Lung (tissue), 12 donors: ENCODE data around the gene BCL2L11. TPM values are rescaled to one million over a fixed set of nuclear protein-coding genes. Genes with fewer than 3 reads are reported as not detected.

Experiments
- ATAC-seq: fragments of 200-7000 bp; cut with Tn5 transposase; one replicate; pipeline ENCODE4 v1.9.1; 2020; ENCODE audit warnings: moderate number of reproducible peaks; ENCODE audit not compliant: insufficient read depth, low FRiP score
- DNase-seq, 3 donors: peaks; one replicate each; pipeline ENCODE4 v3.0.0-alpha.2; 2013 to 2017
- H3K27ac ChIP-seq, 2 donors: one replicate each; pipeline ENCODE4 v1.5.1; 2013; ENCODE audit warnings: mild to moderate bottlenecking in 2 of 2, moderate library complexity in 2 of 2, control low read depth in 1 of 2, inconsistent platforms in 1 of 2, low read depth in 1 of 2, low read length in 1 of 2
- H3K27me3 ChIP-seq, 3 donors: one replicate each; pipeline ENCODE4 v1.5.1; 2013; ENCODE audit warnings: low read length in 2 of 3; ENCODE audit not compliant: control insufficient read depth in 3 of 3, insufficient read depth in 3 of 3
- H3K36me3 ChIP-seq, 4 donors: one replicate each; pipeline ENCODE4 v1.5.1; 2013; ENCODE audit warnings: low read length in 4 of 4, mild to moderate bottlenecking in 1 of 4, moderate library complexity in 1 of 4; ENCODE audit not compliant: control insufficient read depth in 4 of 4, insufficient read depth in 4 of 4
- H3K4me1 ChIP-seq, 5 donors: one replicate each; pipeline ENCODE4 v1.5.1; 2013; ENCODE audit warnings: low read length in 5 of 5, mild to moderate bottlenecking in 2 of 5, moderate library complexity in 1 of 5; ENCODE audit not compliant: control insufficient read depth in 5 of 5, insufficient read depth in 5 of 5
- H3K4me3 ChIP-seq: one replicate; pipeline ENCODE4 v1.5.1; 2013; ENCODE audit warnings: mild to moderate bottlenecking, control low read depth, moderate library complexity
- H3K9ac ChIP-seq, 2 donors: one replicate each; pipeline ENCODE4 v1.5.1; 2013; ENCODE audit warnings: low read length in 2 of 2, control low read depth in 1 of 2; ENCODE audit not compliant: insufficient read depth in 1 of 2
- H3K9me3 ChIP-seq, 4 donors: one replicate each; pipeline ENCODE4 v1.5.1; 2013; ENCODE audit warnings: low read length in 3 of 4, mild to moderate bottlenecking in 1 of 4, moderate library complexity in 1 of 4; ENCODE audit not compliant: control insufficient read depth in 4 of 4, insufficient read depth in 3 of 4
- CTCF ChIP-seq: IDR thresholded peaks from 2 replicates; pipeline ENCODE4 v1.5.1; 2012; ENCODE audit warnings: mild to moderate bottlenecking; ENCODE audit errors: control extremely low read depth, extremely low read depth
- WGBS, 2 donors: extraction: QIAGEN DNeasy Blood & Tissue Kit; methylation state at CpG; one replicate each; pipeline ENCODE4 v1.1.7; 2013; 5-methylcytosine and 5-hydroxymethylcytosine counted together
- polyA plus RNA-seq, 2 donors: library from polyadenylated mRNA; stranded (reverse); fragments of 200-250 nt; gene quantifications; one replicate each; pipeline ENCODE4 v1.2.1, GENCODE V29; 2013
- total RNA-seq, 2 donors: library from RNA; depleted of rRNA in 1 of 2; stranded (reverse); fragments of >200 nt in 1 of 2; gene quantifications; one replicate each; pipeline ENCODE4 v1.2.1, GENCODE V29; 2014 to 2021
- donor health status: control.
- donor health status: control.
- donor health status: Bipolar disorder and iron deficiency.
- donor health status: healthy.
- donor health status: DM: yes; HTN: yes; CAD: no.

Gene BCL2L11
- total and polyA plus RNA-seq, 4 donors = 3.8 to 24.2 (median 12.6) TPM

- Histone ChIP-seq H3K4me1 (peaks cover 3 to 31% (median 8%) of the 10 kb centered on the region in 5 donors), H3K36me3 (peaks cover 0 to 17% (median 14%) of the 10 kb centered on the region in 4 donors), H3K4me3 (no peak overlapping the region), H3K9ac (no peak overlapping the region), H3K27ac (no peak overlapping the region), H3K27me3 (no peaks in the 10 kb centered on the region), H3K9me3 (no peaks in the 10 kb centered on the region)
- 85 to 88% methylated on average over 9 of the region's 9 CpGs for WGBS, 2 donors
- DNase-seq = peak in 2 of 3 donors; percentile 40 to 55
- no peak for TF ChIP-seq CTCF
- ATAC-seq = no peak
Measured at GRCh38 chr2:111167076-111167862, 46.6 kb downstream of the BCL2L11 start.

- H3K27ac ChIP-seq = no peak overlapping the region
- H3K27me3 ChIP-seq = no peaks in the 10 kb centered on the region
- H3K9me3 ChIP-seq = no peaks in the 10 kb centered on the region
- H3K36me3 ChIP-seq = peaks cover 0 to 17% (median 13%) of the 10 kb centered on the region in 4 donors
- ATAC-seq (no peak), DNase-seq (no peak)
- TF ChIP-seq CTCF = no peak
- H3K4me1 ChIP-seq = peaks cover 0 to 26% (median 6%) of the 10 kb centered on the region in 5 donors
- WGBS, 2 donors = 93 to 95% methylated on average over 4 of the region's 4 CpGs
- H3K4me3 ChIP-seq = no peak overlapping the region
- H3K9ac ChIP-seq = no peak overlapping the region
Measured at GRCh38 chr2:111167863-111168162, 47.1 kb downstream of the BCL2L11 start.

GRCh38 chr2:111168528-111169239 lies 48.0 kb downstream of the BCL2L11 start:
- WGBS, 2 donors = 43 to 52% methylated on average over 9 of the region's 9 CpGs
- H3K27ac ChIP-seq = no peak overlapping the region
- no peaks in the 10 kb centered on the region for H3K27me3 ChIP-seq
- H3K4me3 ChIP-seq = no peak overlapping the region
- H3K36me3 ChIP-seq = peaks cover 0 to 17% (median 13%) of the 10 kb centered on the region in 4 donors
- H3K9ac ChIP-seq = no peak overlapping the region
- no peaks in the 10 kb centered on the region for H3K9me3 ChIP-seq
- no peak for TF ChIP-seq CTCF
- peaks cover 0 to 17% (median 3%) of the 10 kb centered on the region in 5 donors for H3K4me1 ChIP-seq
- ATAC-seq = no peak
- peak in 1 of 3 donors; percentile 25 for DNase-seq
